ENCODE data around the gene CSF2.

The CSF2 gene

GRCh38 chr5:132073231-132074013 lies at the start of gene CSF2:
CSF2 (plus strand) TSS chr5:132073789; CDS start chr5:132073824, 35 bp downstream.
- H3K27ac Mint-ChIP-seq = no peak within 1 kb of the TSS
- H3K36me3 Mint-ChIP-seq = no peaks in the 10 kb centered on the region
- peaks cover 4% of the 10 kb centered on the region for H3K4me1 Mint-ChIP-seq
- H3K27me3 Mint-ChIP-seq = no peaks in the 10 kb centered on the region
- no peak within 1 kb of the TSS for H3K4me3 Mint-ChIP-seq
- no peaks in the 10 kb centered on the region for H3K9me3 Mint-ChIP-seq

DNA sequence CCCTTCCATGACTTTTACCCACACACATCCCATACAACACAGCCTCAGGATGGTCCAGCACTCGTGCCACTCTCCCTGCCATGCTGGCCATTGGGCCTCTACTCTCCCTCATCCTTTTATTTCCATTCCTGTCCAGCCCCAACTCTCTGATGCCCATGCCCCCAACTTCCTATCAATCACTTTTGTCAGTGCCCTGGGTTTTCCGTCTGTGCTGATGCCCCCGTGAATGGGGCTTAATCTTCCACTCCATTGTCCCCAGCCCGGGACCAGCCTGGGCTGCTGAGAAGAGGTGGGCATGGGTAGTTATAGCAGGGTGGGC lies 49.5 kb upstream of the CSF2 start:
- Mint-ChIP-seq H3K4me3 (no peak overlapping the region), H3K36me3 (peaks cover 2% of the 10 kb centered on the region), H3K4me1 (peaks cover 32% of the 10 kb centered on the region), H3K9me3 (no peaks in the 10 kb centered on the region), H3K27ac (no peak overlapping the region), H3K27me3 (peaks cover 1% of the 10 kb centered on the region)

DNA sequence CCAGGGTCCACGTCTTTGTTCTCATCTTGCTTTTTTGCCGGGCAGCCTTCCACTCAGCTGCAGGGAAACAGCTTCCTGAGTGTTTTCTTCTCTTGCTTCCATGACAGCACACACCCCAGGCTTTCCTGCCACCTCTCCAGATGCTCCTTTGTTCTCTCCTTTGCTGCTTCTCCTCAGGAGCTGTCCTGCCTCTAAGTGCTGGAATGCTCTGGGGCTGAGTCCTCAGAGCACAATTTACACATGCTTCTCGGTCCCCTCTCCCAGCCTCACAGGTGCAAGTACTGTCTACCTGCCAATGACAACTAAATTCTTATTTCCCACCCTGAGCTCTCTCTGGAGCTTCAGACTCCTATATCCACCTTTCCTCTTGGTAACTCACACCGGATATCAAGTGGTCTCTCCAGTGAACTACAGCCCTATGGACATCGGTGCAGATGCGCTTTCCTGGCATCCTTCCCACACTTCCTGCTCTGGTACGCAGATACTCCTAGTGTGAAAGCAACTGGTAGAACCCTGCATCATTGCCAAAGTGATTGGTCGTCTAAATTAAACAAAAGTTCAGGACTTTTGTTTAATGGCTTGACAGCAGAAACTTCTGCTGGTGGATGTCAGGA lies 48.7 kb upstream of the CSF2 start:
- Mint-ChIP-seq H3K4me1 (peaks cover 26% of the 10 kb centered on the region), H3K4me3 (no peak overlapping the region), H3K9me3 (no peaks in the 10 kb centered on the region), H3K36me3 (peaks cover 2% of the 10 kb centered on the region), H3K27me3 (peaks cover 1% of the 10 kb centered on the region), H3K27ac (no peak overlapping the region)

DNA sequence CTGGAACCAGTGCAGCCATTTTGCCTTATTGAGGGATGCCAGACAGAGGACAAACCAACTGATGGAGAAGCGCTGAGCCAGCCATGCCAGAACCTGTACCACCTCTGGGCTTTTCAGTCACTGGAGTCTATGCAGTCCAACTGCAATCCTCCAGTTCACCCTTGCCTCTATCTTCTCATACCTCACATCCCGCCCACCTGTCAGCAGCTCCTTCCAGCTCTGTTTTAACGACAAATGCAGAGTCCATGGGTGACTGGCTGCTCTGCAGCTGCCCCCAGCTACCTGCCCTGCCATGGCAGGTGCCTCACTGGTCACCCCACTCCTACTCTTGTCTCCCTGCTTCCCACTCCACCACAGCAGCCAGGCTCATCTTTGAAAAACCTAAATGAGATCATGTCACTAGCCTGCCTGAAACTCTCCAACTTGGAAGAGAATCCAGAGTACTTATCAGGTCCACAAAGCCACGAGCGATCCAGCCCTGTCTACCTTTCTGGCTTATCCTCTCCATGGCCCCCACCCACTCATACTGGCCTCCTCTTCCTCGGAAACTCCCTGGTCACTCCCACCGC lies 48.1 kb upstream of the CSF2 start:
- H3K27ac Mint-ChIP-seq = no peak overlapping the region
- peaks cover 1% of the 10 kb centered on the region for H3K27me3 Mint-ChIP-seq
- H3K4me1 Mint-ChIP-seq = peaks cover 20% of the 10 kb centered on the region
- no peaks in the 10 kb centered on the region for H3K9me3 Mint-ChIP-seq
- H3K4me3 Mint-ChIP-seq = no peak overlapping the region
- H3K36me3 Mint-ChIP-seq = peaks cover 2% of the 10 kb centered on the region

DNA sequence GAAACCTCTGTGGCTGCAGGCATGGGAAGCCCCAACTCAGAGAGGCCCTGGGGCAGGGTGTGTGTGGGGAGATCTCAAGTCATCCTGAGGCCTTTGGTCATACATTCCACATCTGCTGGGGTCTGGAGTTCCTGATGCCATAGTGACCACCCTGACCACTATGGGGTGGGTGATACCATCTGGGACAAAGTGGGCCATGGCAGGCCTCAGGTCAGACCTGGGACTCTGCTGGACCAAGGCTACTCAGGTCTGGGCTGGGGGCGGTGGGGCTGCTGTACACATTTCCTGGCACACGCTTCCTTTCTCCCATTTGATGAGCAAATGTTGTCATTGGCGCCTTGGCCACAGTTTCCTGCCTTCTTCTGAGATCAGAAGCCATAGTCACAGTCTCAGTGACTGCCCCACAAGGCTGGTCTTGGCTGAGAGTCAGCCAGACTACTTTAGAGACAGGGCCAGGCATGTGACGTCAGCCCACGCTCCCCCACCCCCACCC lies 47.0 kb upstream of the CSF2 start:
- H3K36me3 Mint-ChIP-seq = peaks cover 2% of the 10 kb centered on the region
- no peaks in the 10 kb centered on the region for H3K9me3 Mint-ChIP-seq
- peaks cover 11% of the 10 kb centered on the region for H3K4me1 Mint-ChIP-seq
- no peak overlapping the region for H3K27ac Mint-ChIP-seq
- no peak overlapping the region for H3K4me3 Mint-ChIP-seq
- peaks cover 1% of the 10 kb centered on the region for H3K27me3 Mint-ChIP-seq

DNA sequence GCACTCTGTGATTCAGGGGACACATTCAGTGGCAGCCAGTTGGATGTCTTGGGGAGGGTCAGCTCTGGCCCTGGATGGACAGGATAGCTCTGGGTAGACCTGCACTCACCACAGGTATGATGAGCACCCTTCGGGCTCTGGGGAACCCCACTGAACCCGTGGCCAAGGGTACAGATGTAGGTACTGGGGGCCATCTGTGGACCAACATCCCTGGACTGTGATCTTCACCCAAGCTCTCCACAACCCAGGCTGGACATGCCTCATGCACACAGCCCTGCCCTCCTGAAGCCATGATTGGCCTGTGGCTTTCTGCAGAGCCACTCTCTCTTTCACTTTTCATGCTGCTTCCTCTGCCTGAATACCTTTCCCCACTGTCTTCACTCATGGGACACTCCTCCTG lies 46.6 kb upstream of the CSF2 start:
- Mint-ChIP-seq H3K27me3 (peaks cover 1% of the 10 kb centered on the region), H3K9me3 (no peaks in the 10 kb centered on the region), H3K27ac (no peak overlapping the region), H3K4me3 (no peak overlapping the region), H3K4me1 (peaks cover 11% of the 10 kb centered on the region), H3K36me3 (peaks cover 2% of the 10 kb centered on the region)

GRCh38 chr5:132029609-132030330 lies 43.8 kb upstream of the CSF2 start:
- H3K27me3 Mint-ChIP-seq = peaks cover 4% of the 10 kb centered on the region

DNA sequence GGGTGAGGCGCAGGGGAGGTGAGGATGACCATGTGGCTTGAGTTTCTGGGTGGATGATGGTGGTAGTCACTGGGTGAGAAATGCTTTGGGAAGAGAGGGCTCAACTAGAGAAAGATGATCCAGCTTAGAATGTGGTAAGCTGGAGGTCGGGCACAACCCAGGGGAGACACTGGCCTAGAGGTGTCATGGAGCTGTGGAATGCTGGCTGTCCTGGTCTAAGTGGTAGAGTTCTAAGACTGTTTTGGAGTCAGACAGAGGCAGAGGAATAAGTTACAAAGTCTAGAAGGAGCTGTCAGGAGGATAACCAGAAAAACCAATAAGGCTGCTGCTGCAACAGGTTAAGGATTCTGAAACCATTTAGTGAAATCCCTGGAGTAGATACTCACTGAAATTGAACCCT lies 43.0 kb upstream of the CSF2 start:
- Mint-ChIP-seq H3K27ac (no peak overlapping the region), H3K27me3 (peaks cover 4% of the 10 kb centered on the region), H3K4me3 (no peak overlapping the region), H3K9me3 (peaks cover 17% of the 10 kb centered on the region), H3K4me1 (peaks cover 11% of the 10 kb centered on the region), H3K36me3 (peaks cover 8% of the 10 kb centered on the region)

More at GRCh38 chr5:132029609-132030330, 43.8 kb upstream of the CSF2 start:
- peaks cover 8% of the 10 kb centered on the region for H3K36me3 Mint-ChIP-seq
- no peak overlapping the region for H3K4me3 Mint-ChIP-seq
- H3K4me1 Mint-ChIP-seq = peaks cover 11% of the 10 kb centered on the region
- peaks cover 17% of the 10 kb centered on the region for H3K9me3 Mint-ChIP-seq
- H3K27ac Mint-ChIP-seq = no peak overlapping the region

GRCh38 chr5:132032196-132032595 lies 41.4 kb upstream of the CSF2 start:
- peaks cover 8% of the 10 kb centered on the region for H3K36me3 Mint-ChIP-seq
- H3K4me1 Mint-ChIP-seq = peaks cover 14% of the 10 kb centered on the region
- no peak overlapping the region for H3K4me3 Mint-ChIP-seq
- peaks cover 17% of the 10 kb centered on the region for H3K9me3 Mint-ChIP-seq
- no peak overlapping the region for H3K27ac Mint-ChIP-seq
- peaks cover 4% of the 10 kb centered on the region for H3K27me3 Mint-ChIP-seq

- Mint-ChIP-seq H3K27ac (no peak overlapping the region), H3K27me3 (peaks cover 3% of the 10 kb centered on the region), H3K4me3 (no peak overlapping the region), H3K4me1 (peaks cover 16% of the 10 kb centered on the region), H3K36me3 (peaks cover 8% of the 10 kb centered on the region), H3K9me3 (peaks cover 17% of the 10 kb centered on the region)
Observed at GRCh38 chr5:132033122-132033521, 40.5 kb upstream of the CSF2 start.

- H3K9me3 Mint-ChIP-seq = peaks cover 21% of the 10 kb centered on the region
- peaks cover 9% of the 10 kb centered on the region for H3K27me3 Mint-ChIP-seq
- H3K36me3 Mint-ChIP-seq = peaks cover 13% of the 10 kb centered on the region
- H3K4me3 Mint-ChIP-seq = no peak overlapping the region
- peaks cover 21% of the 10 kb centered on the region for H3K4me1 Mint-ChIP-seq
- H3K27ac Mint-ChIP-seq = no peak overlapping the region
Observed at GRCh38 chr5:132037353-132037752, 36.2 kb upstream of the CSF2 start.

DNA sequence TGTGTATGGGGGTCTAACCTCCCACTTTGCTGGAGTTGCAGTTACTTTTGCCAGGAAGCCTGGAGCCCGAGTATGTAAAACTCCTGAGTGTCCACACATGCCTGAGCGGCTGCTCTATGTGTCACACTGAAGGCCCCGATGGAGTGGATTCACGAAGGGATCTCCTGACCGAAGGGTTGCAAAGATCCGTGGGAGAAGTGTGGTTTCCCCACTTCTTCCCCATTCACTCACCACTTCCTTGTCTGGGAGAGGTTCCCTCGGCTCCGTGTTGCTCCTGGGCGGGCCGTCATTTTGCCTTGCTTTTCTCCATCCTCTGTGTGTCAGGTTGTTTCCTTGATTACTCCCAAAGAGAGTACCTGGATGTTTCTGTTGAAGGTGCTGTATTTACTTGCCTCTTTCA lies 29.4 kb upstream of the CSF2 start:
- Mint-ChIP-seq H3K27ac (no peak overlapping the region), H3K36me3 (peaks cover 7% of the 10 kb centered on the region), H3K9me3 (peaks cover 7% of the 10 kb centered on the region), H3K4me1 (no peaks in the 10 kb centered on the region), H3K27me3 (peaks cover 8% of the 10 kb centered on the region), H3K4me3 (no peak overlapping the region)

- H3K4me1 Mint-ChIP-seq = no peaks in the 10 kb centered on the region
- peaks cover 6% of the 10 kb centered on the region for H3K9me3 Mint-ChIP-seq
- H3K27ac Mint-ChIP-seq = no peak overlapping the region
- peaks cover 6% of the 10 kb centered on the region for H3K27me3 Mint-ChIP-seq
- no peak overlapping the region for H3K4me3 Mint-ChIP-seq
- H3K36me3 Mint-ChIP-seq = peaks cover 6% of the 10 kb centered on the region
Observed at GRCh38 chr5:132046880-132047299, 26.7 kb upstream of the CSF2 start.

- Mint-ChIP-seq H3K36me3 (no peaks in the 10 kb centered on the region), H3K27me3 (no peaks in the 10 kb centered on the region), H3K27ac (no peak overlapping the region), H3K4me3 (no peak overlapping the region), H3K9me3 (no peaks in the 10 kb centered on the region), H3K4me1 (no peaks in the 10 kb centered on the region)
Observed at GRCh38 chr5:132049093-132049492, 24.5 kb upstream of the CSF2 start.

DNA sequence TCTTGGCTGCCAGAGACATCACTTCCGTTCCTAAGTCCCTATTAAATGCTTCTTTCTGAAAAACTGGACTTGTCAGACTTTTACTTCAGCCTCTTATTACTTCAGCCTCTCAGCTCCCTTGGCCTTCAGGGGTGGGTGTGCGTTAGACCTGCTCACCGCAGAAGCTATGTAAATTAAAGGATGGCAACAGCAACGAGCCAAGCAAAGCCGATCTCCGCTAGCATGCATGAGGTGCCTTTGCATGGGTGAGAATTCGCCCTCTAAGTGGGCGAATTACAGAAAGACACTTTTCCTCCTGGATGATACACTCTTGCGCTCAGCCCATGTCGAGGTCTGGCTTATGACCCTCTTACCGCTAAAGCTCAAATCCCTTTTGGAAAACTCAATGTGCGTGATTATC lies 24.0 kb upstream of the CSF2 start:
- Mint-ChIP-seq H3K27me3 (no peaks in the 10 kb centered on the region), H3K27ac (no peak overlapping the region), H3K4me1 (no peaks in the 10 kb centered on the region), H3K36me3 (no peaks in the 10 kb centered on the region), H3K9me3 (no peaks in the 10 kb centered on the region), H3K4me3 (no peak overlapping the region)

DNA sequence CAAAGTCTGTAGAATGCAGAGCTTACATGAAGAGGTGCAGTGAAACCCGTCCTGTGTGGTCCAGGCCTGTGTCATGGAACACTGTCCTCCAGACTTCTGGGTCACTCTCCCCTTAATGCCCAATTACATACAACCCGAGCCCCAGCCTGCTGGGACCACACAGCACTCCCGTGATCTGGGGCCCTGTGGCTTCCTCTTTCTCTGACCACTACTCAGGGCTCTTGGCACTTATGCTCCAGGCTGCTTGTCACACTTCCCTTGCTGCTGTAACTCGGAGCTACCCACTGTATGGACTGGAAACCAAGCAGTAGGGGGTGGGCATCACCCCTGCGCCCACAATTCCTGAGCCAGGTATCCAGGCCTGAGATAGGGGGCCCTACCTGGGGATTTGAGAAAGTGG lies 23.5 kb upstream of the CSF2 start:
- H3K4me3 Mint-ChIP-seq = no peak overlapping the region
- H3K36me3 Mint-ChIP-seq = no peaks in the 10 kb centered on the region
- no peaks in the 10 kb centered on the region for H3K4me1 Mint-ChIP-seq
- H3K9me3 Mint-ChIP-seq = no peaks in the 10 kb centered on the region
- no peaks in the 10 kb centered on the region for H3K27me3 Mint-ChIP-seq
- no peak overlapping the region for H3K27ac Mint-ChIP-seq

Data from activated naive CD4-positive, alpha-beta T cell treated with anti-CD3 and anti-CD28 coated beads, Interleukin-2, amount 50 U/mL, for 24 hours (primary cell).